Smooth muscle cell of the coronary artery (primary cell): ENCODE measurements around the gene SEPTIN12. TPM values are rescaled to one million over a fixed set of nuclear protein-coding genes. Genes with fewer than 3 reads are reported as not detected.

ENCODE experiments used
- total RNA-seq: library from RNA; depleted of rRNA; stranded (reverse); fragments of >200 nt; gene quantifications from 2 replicates; pipeline ENCODE4 v1.2.3, GENCODE V29; 2014; ENCODE audit warnings: low replicate concordance

Gene SEPTIN12
- total RNA-seq: not detected in 2 replicates

DNA sequence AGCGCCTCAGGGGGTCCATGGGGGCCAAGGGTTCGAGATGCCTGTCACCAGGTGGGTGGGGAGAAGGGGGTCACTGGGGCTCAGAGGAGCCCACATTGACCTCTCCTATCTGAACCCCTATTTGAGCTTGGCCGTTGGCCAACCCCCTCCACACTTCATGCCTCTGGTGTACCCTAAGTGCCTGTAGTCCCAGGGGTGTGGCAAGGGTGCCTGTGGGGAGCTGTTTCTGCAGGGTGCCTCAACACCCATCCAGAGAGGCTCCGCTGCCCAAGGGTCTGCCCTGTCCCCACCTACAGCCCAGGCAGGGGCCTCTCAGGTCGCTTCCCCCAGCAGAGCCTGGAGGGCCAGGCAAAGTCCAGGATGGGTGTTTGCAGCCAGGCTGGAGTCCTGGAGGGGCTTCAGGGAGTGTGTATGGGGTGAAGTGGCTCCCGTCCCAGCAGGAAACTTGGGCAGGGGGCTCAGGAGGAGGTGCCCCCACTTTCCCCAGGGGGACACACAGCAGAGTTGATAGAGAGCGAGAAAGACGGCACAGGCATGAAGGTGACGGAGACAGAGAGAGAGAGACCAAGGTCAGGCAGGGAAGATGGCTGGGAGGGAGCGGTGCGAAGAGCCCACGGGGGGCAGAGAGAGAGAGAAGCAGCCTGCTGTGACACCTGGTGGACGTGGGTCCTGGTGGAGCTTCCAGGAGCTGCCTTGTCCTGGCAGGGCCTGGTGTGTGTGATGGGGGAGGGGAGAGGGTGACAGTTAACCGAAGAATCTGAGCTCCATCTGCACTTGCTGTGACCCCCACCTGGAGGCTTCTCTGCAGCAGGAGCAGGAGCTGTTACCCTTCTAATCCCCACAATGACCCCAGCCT lies at the start of gene SEPTIN12:
SEPTIN12 (minus strand) TSS at position 719 of the 856 bp plus-strand sequence; CDS start at position 19, 700 bp downstream.

GRCh38 chr16:4801962-4802658 lies 14.0 kb upstream of the SEPTIN12 start, which contains the start of gene ROGDI:
Gene ROGDI, minus strand, starts transcription at chr16:4802633. Its CDS starts 62 bp downstream, at chr16:4802571.

GRCh38 chr16:4795181-4795827 lies 7.2 kb upstream of the SEPTIN12 start, which contains the start of gene SMIM22:
Gene SMIM22, plus strand, starts transcription at chr16:4795369. Its CDS starts 366 bp downstream, at chr16:4795735.

DNA sequence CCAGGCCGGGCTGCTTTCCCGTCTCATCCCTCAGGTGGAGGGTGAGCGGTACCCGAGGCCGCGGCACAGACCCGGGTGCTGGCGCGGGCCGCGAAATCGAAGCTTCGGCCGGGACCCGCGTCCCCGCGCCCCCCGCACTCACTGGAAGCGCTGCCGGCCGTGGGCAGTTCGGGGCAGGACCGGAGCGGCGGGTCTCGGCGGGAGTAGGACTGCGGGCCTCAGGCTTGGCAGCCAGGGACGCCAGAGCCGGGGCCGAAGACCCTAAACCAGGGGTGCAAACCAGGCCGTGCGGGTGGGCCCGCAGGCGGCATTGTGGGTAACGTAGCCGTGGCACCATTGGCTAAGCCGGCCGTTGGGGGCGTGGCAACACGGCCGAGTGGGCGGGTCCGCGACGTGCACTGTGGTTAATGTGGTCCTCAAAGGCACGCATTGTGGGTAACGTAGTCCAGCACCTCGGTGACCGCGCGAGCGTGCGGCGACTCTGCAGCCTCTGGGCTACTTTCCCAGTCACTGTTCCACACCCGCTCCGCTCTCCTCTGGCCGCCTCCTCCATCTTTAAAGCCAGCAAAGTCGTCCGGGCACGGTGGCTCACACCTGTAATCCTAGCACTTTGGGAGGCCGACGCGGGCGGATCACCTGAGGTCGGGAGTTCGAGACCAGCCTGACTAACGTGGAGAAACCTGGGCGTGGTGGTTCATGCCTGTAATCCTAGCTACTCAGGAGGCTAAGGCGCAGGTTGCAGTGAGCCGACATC lies 21.1 kb downstream of the SEPTIN12 start, which contains the start of gene ZNF500:
ZNF500 (minus strand) TSS at position 288 of the 754 bp plus-strand sequence. CDS start 1,184 bp downstream, outside the sequence.

GRCh38 chr16:4734063-4734729 lies 53.9 kb downstream of the SEPTIN12 start, which contains the start of the genes ANKS3 and DNAAF8:
Gene ANKS3, minus strand, starts transcription at chr16:4734271. Its CDS starts 4,122 bp downstream, at chr16:4730149.
Gene DNAAF8, plus strand, starts transcription at chr16:4734537. Its CDS starts 1,978 bp downstream, at chr16:4736515.

Other genes with a start within 250 kb of the SEPTIN12 start
- 6.6 and 7.2 TPM in 2 replicates for gene CDIP1, start 249.6 kb downstream of the SEPTIN12 start, total RNA-seq
- under 0.01 TPM in 1 of 2 replicates, not detected in the other for gene C16orf96, start 232.0 kb downstream of the SEPTIN12 start, total RNA-seq
- 3.2 and 7.1 TPM in 2 replicates for gene UBALD1, start 173.5 kb downstream of the SEPTIN12 start, total RNA-seq
- gene MGRN1, start 163.5 kb downstream of the SEPTIN12 start, total RNA-seq: 20.6 and 25.4 TPM in 2 replicates
- 17.7 and 24.3 TPM in 2 replicates for gene NUDT16L1, start 94.8 kb downstream of the SEPTIN12 start, total RNA-seq
- 27.2 and 30.7 TPM in 2 replicates for gene ANKS3, start 54.1 kb downstream of the SEPTIN12 start, total RNA-seq
- gene DNAAF8, start 53.8 kb downstream of the SEPTIN12 start, total RNA-seq: 0.47 and 1.1 TPM in 2 replicates
- gene ZNF500, start 21.2 kb downstream of the SEPTIN12 start, total RNA-seq: 4.7 and 5.6 TPM in 2 replicates
- not detected in 2 replicates for gene SMIM22, start 7.0 kb upstream of the SEPTIN12 start, total RNA-seq
- gene ROGDI, start 14.3 kb upstream of the SEPTIN12 start, total RNA-seq: 8.3 and 16.6 TPM in 2 replicates
- 33.1 and 35.6 TPM in 2 replicates for gene GLYR1, start 58.9 kb upstream of the SEPTIN12 start, total RNA-seq
- gene UBN1, start 59.1 kb upstream of the SEPTIN12 start, total RNA-seq: 11.4 and 17.8 TPM in 2 replicates
- gene PPL, start 148.8 kb upstream of the SEPTIN12 start, total RNA-seq: 0.68 and 201 TPM in 2 replicates
- 2.6 TPM in 1 of 2 replicates, not detected in the other for gene SEC14L5, start 170.0 kb upstream of the SEPTIN12 start, total RNA-seq
- 9.5 and 14.3 TPM in 2 replicates for gene NAGPA, start 245.6 kb upstream of the SEPTIN12 start, total RNA-seq